CD4-positive, alpha-beta T cell treated with Interferon alpha-2 for 1 hour (primary cell): ENCODE results near the gene RABGGTB.
"Not testable (repeated sequence)": the region's sequence is repeated elsewhere in the genome, so short reads cannot be mapped to it uniquely, and the experiment has no call there.

Source experiments
- DNase-seq, 2 donors: peaks; one replicate each; pipeline ENCODE4 v3.0.0-alpha.2; 2020 to 2022

Gene RABGGTB

DNA sequence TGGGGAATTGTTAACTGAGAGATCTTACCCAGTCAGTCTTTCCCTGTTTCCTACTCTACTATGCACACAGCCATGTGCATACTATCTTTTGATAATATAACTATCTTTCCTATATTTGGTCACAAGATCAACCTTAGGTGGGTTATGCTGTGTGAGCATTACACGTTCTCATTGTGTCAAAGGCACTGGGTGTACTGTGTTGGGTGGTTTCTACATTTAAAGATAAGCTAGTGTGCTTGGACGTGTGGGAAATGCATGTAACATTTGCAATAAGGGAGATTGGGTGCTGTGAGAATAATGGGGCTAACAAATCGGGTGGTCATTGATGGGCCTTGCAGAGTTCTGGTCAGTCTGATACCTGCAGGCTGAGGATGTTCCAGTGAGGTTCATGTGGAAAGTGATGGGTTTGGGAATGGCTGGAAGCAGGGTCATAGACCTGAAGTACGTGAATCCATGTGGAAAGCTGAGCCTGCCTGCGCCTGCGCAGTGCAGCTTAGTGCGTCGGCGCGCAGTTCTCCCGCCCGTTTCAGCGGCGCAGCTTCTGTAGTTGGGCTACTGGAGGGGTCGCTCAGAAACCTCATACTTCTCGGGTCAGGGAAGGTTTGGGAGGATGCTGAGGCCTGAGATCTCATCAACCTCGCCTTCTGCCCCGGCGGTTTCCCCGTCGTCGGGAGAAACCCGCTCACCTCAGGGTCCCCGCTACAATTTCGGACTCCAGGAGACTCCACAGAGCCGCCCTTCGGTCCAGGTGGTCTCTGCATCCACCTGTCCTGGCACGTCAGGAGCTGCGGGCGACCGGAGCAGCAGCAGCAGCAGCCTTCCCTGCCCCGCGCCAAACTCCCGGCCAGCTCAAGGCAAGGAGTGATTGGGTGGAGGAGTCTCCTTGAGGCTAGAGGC is 10.6 kb downstream of the RABGGTB start, which contains the start of gene MSH4:
Gene MSH4 (plus strand): TSS at position 507 of the 897 bp plus-strand sequence. CDS start 104 bp downstream, at position 611.
- no peak for DNase-seq

DNA sequence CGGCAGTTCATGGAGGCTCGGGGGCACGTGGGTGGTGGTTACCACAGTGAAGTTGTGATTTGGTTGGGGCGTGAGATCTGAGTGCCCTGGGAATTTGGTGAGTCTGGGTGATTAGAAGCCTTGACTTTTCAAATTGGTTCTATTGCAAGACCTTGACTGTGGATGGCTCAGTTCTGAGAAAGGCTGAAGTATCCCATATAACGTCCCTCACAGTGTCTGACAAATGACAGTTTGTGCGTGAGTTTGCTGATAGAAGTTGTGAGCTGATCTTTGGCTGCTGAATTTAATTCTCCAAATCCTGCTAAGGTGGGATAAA is 11.2 kb downstream of the RABGGTB start:
- no peak for DNase-seq

DNA sequence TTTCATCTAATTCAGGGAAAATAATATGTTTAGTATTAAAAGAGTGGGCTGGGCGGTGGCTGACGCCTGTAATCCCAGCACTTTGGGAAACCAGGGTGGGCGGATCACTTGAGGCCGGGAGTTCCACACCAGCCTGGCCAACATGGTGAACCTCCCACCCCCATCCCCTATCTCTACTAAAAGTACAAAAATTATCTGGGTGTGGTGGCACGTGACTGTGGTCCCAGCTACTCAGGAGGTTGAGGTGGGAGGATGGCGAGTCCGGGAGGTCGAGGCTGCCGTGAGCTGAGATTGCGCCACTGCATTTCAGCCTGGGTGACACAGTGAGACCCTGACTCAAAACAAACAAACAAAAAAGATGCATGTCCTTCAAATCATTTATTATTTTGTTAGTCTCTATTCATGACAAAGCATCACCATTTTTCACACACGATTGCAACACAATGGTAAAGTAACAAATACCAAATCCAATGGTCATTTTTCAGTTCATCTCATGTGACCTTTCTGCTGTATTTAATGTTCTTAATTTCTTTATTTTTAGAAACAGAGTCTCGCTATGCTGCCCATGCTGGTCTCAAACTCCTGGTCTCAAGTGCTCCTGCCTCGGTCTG is 11.7 kb downstream of the RABGGTB start:
- DNase-seq: no peak

DNA sequence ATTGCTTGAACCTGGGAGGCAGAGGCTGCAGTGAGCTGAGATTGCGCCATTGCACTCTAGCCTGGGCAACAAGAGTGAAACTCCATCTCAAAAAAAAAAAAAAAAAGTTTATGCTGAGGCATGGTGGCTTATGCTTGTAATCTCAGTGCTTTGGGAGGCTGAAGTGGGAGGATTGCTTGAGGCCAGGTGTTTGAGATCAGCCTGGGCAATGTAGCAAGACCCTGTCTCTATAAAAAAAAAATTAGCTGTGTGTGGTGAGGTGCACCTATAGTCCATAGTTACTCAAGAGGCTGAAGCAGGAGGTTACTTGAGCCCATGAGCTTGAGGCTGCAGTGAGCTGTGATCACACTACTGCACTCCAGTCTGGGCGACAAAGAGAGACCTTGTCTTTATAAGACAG is 15.4 kb downstream of the RABGGTB start:
- not testable (repeated sequence) for DNase-seq

DNA sequence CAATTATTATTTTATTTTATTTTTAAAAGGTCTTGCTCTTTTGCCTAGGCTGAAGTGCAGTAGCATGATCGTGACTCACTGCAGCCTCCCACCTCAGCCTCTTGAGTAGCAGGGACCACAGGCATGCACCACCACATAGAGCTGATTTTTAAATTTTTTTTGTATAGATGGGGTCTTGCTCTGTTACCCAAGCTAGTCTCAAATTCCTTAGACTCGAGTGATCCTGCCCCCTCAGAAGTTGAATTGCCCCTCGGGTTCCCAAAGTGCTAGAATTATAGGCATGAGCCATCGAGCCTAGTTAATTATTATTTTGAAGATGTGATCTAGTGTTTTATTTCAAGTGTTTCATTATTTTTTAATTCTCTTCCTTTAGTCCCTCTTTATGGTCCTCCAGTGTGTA is 22.9 kb downstream of the RABGGTB start:
- no peak for DNase-seq

DNA sequence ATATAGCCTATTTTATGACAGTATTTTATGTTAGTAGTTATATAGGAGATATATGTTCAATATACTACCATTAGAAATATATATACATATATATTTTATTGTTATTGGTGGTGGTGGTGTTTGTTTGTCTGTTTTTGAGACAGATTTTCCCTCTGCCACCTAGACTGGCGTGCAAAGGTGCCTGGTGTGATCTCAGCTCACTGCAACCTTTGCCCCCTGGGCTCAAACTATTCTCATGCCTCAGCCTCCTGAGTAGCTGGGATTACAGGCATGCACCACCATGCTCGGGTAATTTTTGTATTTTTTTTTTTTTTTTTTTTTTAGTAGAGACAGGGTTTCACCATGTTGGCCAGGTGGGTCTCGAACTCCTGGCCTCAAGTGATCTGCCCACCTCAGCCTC is 24.1 kb downstream of the RABGGTB start:
- not testable (repeated sequence) for DNase-seq

DNA sequence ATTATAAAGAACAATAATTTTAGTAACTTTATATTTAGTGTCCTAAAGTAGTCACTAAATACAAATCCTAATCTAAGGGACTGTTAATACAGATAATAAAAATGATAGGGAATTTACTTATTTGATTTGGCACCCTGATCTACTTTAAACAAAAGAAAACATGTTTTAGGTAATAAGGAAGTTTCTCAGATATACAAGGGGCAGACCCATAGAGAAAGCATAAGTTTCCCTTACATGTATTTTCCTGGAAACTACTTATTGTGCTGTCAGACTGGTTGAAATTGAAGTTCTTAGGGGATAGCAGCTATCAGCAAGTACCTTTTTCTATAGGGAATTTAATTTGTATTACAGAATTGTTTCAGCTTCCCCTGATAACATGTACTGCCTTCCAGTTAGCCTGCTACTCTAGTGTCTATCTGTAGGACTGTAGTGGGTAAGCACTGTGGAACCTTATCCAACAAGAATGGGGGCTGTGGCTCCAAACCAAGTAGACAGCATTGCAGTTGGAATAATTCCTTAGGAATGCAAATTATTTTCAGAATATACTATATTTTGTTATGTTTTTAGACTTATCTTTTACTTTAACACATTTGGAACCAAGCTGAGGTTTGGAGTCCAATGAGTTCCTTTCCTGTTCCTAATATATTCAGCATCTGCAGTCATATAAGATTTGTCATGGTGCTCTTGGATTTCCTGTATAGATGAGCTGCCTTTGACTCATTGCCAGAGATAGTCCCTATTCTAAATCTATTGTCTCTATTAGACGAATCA is 25.3 kb downstream of the RABGGTB start:
- DNase-seq: no peak

DNA sequence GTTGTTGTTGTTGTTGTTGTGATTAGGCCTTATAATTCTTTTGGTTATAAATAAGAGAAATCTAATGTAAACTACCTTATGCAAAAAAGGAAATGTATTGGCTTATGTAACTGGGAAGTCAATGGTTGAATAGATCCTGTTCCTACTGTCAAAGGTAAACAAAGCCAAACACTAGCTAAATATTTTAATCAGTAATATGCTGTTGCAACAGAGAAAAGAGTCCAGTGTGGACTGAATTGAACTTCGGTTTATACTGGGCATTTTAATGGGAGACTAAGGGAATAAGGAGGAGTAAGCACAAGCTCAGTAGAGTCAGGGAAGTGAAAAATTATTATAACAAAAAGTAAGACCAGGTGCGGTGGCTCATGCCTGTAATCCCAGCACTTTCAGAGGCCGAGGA is 26.0 kb downstream of the RABGGTB start:
- DNase-seq: no peak

DNA sequence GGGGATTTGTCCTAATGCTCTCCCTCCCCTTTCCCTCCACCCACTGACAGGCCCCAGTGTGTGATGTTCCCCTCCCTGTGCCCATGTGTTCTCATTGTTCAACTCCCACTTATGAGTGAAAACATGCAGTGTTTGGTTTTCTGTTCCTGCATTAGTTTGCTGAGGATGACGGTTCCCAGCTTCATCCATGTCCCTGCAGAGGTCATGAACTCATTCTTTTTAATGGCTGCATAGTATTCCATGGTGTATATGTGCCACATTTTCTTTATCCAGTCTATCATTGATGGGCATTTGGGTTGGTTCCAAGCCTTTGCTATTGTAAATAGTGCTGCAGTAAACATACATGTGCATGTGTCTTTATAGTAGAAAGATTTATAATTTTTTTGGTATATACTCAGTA is 37.5 kb downstream of the RABGGTB start:
- DNase-seq: not testable (repeated sequence)

DNA sequence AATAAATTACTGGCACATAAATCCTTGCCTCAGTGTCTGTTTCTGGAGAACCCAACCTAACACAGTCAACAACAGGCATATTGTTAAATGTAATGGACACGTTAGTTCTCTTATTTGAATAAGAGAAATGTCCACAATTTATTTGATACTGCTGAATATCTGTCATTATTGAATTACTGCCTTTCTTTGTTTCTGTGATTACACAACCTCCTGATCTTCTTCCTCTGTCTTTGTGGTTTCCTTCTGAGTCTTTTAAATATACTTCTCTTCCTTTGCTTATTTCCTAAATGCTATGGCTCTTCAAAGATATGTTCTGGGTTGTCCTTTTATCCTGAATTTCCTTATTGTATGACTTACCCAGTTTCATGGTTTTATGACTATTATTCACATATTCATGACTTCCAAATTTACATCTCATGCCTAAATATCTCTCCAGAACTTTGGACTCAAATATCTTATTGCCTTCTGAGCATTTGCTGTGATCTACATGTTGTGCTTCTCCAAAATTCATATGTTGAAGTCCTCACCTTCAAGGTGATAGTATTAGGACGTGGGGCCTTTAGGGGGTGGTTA is 50.6 kb downstream of the RABGGTB start:
- DNase-seq: no peak

DNA sequence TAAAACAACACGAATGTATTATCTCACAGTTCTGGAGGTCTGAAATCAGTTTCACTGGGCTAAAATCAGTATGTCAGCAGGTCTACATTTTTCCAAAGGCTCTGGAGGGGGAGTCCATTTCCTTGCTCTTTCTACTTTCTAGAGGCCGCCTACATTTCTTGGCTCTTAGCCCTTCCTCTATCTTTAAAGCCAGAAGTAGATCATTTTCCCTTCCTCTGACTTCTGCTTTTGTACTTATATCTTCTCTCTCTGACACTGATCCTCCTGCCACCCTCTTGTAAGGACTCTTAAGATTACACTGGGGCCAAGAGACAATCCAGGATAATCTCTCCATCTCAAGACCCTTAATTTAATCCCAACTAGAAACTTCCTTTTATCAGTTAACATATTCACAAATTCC is 52.0 kb downstream of the RABGGTB start:
- no peak for DNase-seq

DNA sequence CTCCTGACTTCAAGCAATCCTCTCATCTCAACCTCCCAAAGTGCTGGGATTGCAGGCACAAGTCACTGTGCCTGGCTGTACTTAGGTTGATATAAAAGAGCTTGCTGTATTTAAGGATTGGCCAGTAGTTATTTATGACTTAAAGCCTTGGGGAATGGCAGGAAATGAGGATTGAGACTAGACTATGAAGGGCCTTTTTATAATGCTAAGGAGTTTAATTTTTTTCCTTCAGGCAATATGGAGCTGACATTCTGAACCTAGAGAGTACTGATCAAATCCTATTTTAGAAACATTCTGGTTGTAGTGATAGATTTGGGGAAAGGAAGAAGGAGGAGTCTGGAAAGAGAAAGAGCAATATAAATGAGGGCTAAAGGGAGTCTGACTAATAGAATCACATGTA is 55.4 kb downstream of the RABGGTB start:
- no peak for DNase-seq
